HG03520 (cell line): ENCODE measurements around the gene ASNSD1.
A peak's percentile ranks its signal among the peaks of the same experiment; 100 is the strongest.
"Not testable (repeated sequence)": the region's sequence is repeated elsewhere in the genome, so short reads cannot be mapped to it uniquely, and the experiment has no call there.

Source experiments
- ATAC-seq: cut with Tn5 transposase; IDR thresholded peaks from one replicate; pipeline ENCODE4 v1.9.1; 2021; ENCODE audit warnings: mild to moderate bottlenecking, moderate library complexity; ENCODE audit not compliant: unreplicated experiment

The ASNSD1 gene

GRCh38 chr2:189641590-189641989, 19.7 kb upstream of the ASNSD1 start:
- no peak for ATAC-seq

GRCh38 chr2:189646521-189646920, 14.7 kb upstream of the ASNSD1 start:
- no peak for ATAC-seq

- no peak for ATAC-seq
Measured at GRCh38 chr2:189648846-189649509, 12.3 kb upstream of the ASNSD1 start.

- ATAC-seq, result no peak
Measured at GRCh38 chr2:189651284-189651683, 10.0 kb upstream of the ASNSD1 start.

GRCh38 chr2:189653464-189653863, 7.8 kb upstream of the ASNSD1 start:
- not testable (repeated sequence) for ATAC-seq

- no peak for ATAC-seq
Measured at GRCh38 chr2:189654641-189655040, 6.6 kb upstream of the ASNSD1 start.

- peak; percentile 36 for ATAC-seq
Measured at GRCh38 chr2:189657867-189658266, 3.4 kb upstream of the ASNSD1 start.

GRCh38 chr2:189658306-189659212, 2.7 kb upstream of the ASNSD1 start:
- no peak for ATAC-seq

- no peak for ATAC-seq
Measured at GRCh38 chr2:189659734-189660133, 1.5 kb upstream of the ASNSD1 start.

- ATAC-seq, result no peak
Measured at GRCh38 chr2:189660803-189661147, 484 bp upstream of the ASNSD1 start.

GRCh38 chr2:189661957-189662321, 680 bp downstream of the ASNSD1 start:
- no peak for ATAC-seq

- ATAC-seq, result no peak
Measured at GRCh38 chr2:189662669-189663226, 1.5 kb downstream of the ASNSD1 start.

GRCh38 chr2:189663319-189663718, 2.1 kb downstream of the ASNSD1 start:
- ATAC-seq, result not testable (repeated sequence)

GRCh38 chr2:189669913-189670312, 8.7 kb downstream of the ASNSD1 start:
- no peak for ATAC-seq

- peak; percentile 22 for ATAC-seq
Measured at GRCh38 chr2:189673661-189674373, 12.6 kb downstream of the ASNSD1 start.

GRCh38 chr2:189674374-189675112, 13.3 kb downstream of the ASNSD1 start, which contains the start of gene ANKAR:
ANKAR (plus strand) TSS chr2:189674670; CDS start chr2:189676491, 1,821 bp downstream.
- ATAC-seq, result peak; percentile 97

GRCh38 chr2:189676471-189676870, 15.2 kb downstream of the ASNSD1 start:
- ATAC-seq, result no peak

GRCh38 chr2:189679226-189679625, 18.0 kb downstream of the ASNSD1 start:
- no peak for ATAC-seq

GRCh38 chr2:189681203-189681602, 19.9 kb downstream of the ASNSD1 start:
- ATAC-seq, result no peak

GRCh38 chr2:189681903-189682302, 20.6 kb downstream of the ASNSD1 start:
- ATAC-seq, result no peak

- no peak for ATAC-seq
Measured at GRCh38 chr2:189683348-189683747, 22.1 kb downstream of the ASNSD1 start.
